ENCODE data around the gene MTFMT. TPM values are rescaled to one million over a fixed set of nuclear protein-coding genes. Genes with fewer than 3 reads are reported as not detected.
A peak's percentile ranks its signal among the peaks of the same experiment; 100 is the strongest.
"Not testable (repeated sequence)": the region's sequence is repeated elsewhere in the genome, so short reads cannot be mapped to it uniquely, and the experiment has no call there.

The MTFMT gene
- total RNA-seq, 1 donor from 2014 or later, result 13.9 TPM

- DNase-seq (ENCODE audit: low read depth in 2 of 2), result no peak
Observed at GRCh38 chr15:65038836-65039235, 9.4 kb upstream of the MTFMT start.

GRCh38 chr15:65038428-65038827, 9.0 kb upstream of the MTFMT start:
- no peak for DNase-seq (ENCODE audit: low read depth in 2 of 2)

- DNase-seq (ENCODE audit: low read depth in 2 of 2), result no peak
Observed at GRCh38 chr15:65037309-65037708, 7.9 kb upstream of the MTFMT start.

GRCh38 chr15:65034719-65035118, 5.3 kb upstream of the MTFMT start:
- no peak for DNase-seq (ENCODE audit: low read depth in 2 of 2)

- DNase-seq (ENCODE audit: low read depth in 2 of 2), result peak; percentile 53
Observed at GRCh38 chr15:65033659-65034269, 4.3 kb upstream of the MTFMT start.

- DNase-seq (ENCODE audit: low read depth in 2 of 2), result peak; percentile 70 to 86
Observed at GRCh38 chr15:65032801-65033537, 3.5 kb upstream of the MTFMT start.

- no peak for DNase-seq (ENCODE audit: low read depth in 2 of 2)
Observed at GRCh38 chr15:65029736-65030208, 333 bp upstream of the MTFMT start.

GRCh38 chr15:65028338-65028737, 1.1 kb downstream of the MTFMT start:
- DNase-seq (ENCODE audit: low read depth in 2 of 2), result peak in 1 of 2 donors; percentile 30

- DNase-seq (ENCODE audit: low read depth in 2 of 2), result no peak
Observed at GRCh38 chr15:65027593-65027992, 1.8 kb downstream of the MTFMT start.

- no peak for DNase-seq (ENCODE audit: low read depth in 2 of 2)
Observed at GRCh38 chr15:65026756-65027155, 2.7 kb downstream of the MTFMT start.

GRCh38 chr15:65021488-65021887, 8.0 kb downstream of the MTFMT start:
- no peak for DNase-seq (ENCODE audit: low read depth in 2 of 2)

- no peak for DNase-seq (ENCODE audit: low read depth in 2 of 2)
Observed at GRCh38 chr15:65020419-65020818, 9.0 kb downstream of the MTFMT start.

GRCh38 chr15:65011198-65011597, 18.2 kb downstream of the MTFMT start:
- DNase-seq (ENCODE audit: low read depth in 2 of 2), result not testable (repeated sequence)

GRCh38 chr15:65008983-65009382, 20.5 kb downstream of the MTFMT start:
- no peak for DNase-seq (ENCODE audit: low read depth in 2 of 2)

GRCh38 chr15:65006876-65007275, 22.6 kb downstream of the MTFMT start:
- no peak for DNase-seq (ENCODE audit: low read depth in 2 of 2)

GRCh38 chr15:65004993-65005392, 24.4 kb downstream of the MTFMT start:
- DNase-seq (ENCODE audit: low read depth in 2 of 2), result no peak

- no peak for DNase-seq (ENCODE audit: low read depth in 2 of 2)
Observed at GRCh38 chr15:64997745-64998375, 31.6 kb downstream of the MTFMT start.

- DNase-seq (ENCODE audit: low read depth in 2 of 2), result no peak
Observed at GRCh38 chr15:64997066-64997465, 32.4 kb downstream of the MTFMT start.

GRCh38 chr15:64993290-64993689, 36.1 kb downstream of the MTFMT start:
- no peak for DNase-seq (ENCODE audit: low read depth in 2 of 2)

- peak in 1 of 2 donors; percentile 80 for DNase-seq (ENCODE audit: low read depth in 2 of 2)
Observed at GRCh38 chr15:64991536-64992135, 37.8 kb downstream of the MTFMT start.

- no peak for DNase-seq (ENCODE audit: low read depth in 2 of 2)
Observed at GRCh38 chr15:64990168-64990470, 39.3 kb downstream of the MTFMT start.

GRCh38 chr15:64989416-64990167, 39.8 kb downstream of the MTFMT start, which contains the start of gene SPG21:
Gene SPG21, minus strand, starts transcription at chr15:64989914. Its CDS starts 6,345 bp downstream, at chr15:64983569.
- peak; percentile 95 to 96 for DNase-seq (ENCODE audit: low read depth in 2 of 2)
